AG10803 (cell line): ENCODE results near the gene SIRPG.
"Not testable (repeated sequence)": the region's sequence is repeated elsewhere in the genome, so short reads cannot be mapped to it uniquely, and the experiment has no call there.

Experiments used
- DNase-seq: peaks from one replicate; pipeline ENCODE4 v3.0.0; 2010; ENCODE audit warnings: low read depth
- H3K4me3 ChIP-seq: 2 replicates; pipeline ENCODE4 v1.5.1; 2011; ENCODE audit warnings: mild to moderate bottlenecking, low read length, control low read depth
- TF ChIP-seq, protein P1 (sequence below): conservative IDR thresholded peaks from 2 replicates; pipeline ENCODE4 v1.5.1; 2011; ENCODE audit warnings: mild to moderate bottlenecking, low read length, control low read depth, inconsistent platforms

The SIRPG gene

DNA sequence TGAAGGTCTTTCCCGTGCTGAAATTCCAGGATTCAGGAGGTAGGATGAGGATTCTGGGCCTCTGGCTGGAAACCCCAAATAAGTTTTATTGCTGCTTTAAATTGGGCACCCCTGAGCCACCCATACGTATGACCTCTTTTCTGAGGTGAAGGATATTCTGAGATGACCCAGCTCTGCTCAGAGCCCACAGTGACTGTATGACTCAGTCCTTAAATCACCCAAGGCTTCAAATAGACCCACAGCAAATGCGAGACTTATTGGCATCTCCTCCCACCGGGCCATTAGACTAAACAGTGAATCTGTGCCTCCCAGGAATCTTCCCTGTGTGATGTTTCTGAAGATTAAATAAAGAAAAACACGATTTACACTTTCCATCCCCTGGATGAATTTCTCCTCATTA, 9.5 kb downstream of the SIRPG start:
- TF ChIP-seq, protein P1, sequence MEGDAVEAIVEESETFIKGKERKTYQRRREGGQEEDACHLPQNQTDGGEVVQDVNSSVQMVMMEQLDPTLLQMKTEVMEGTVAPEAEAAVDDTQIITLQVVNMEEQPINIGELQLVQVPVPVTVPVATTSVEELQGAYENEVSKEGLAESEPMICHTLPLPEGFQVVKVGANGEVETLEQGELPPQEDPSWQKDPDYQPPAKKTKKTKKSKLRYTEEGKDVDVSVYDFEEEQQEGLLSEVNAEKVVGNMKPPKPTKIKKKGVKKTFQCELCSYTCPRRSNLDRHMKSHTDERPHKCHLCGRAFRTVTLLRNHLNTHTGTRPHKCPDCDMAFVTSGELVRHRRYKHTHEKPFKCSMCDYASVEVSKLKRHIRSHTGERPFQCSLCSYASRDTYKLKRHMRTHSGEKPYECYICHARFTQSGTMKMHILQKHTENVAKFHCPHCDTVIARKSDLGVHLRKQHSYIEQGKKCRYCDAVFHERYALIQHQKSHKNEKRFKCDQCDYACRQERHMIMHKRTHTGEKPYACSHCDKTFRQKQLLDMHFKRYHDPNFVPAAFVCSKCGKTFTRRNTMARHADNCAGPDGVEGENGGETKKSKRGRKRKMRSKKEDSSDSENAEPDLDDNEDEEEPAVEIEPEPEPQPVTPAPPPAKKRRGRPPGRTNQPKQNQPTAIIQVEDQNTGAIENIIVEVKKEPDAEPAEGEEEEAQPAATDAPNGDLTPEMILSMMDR: no peak
- H3K4me3 ChIP-seq: no peak overlapping the region
- no peak for DNase-seq

DNA sequence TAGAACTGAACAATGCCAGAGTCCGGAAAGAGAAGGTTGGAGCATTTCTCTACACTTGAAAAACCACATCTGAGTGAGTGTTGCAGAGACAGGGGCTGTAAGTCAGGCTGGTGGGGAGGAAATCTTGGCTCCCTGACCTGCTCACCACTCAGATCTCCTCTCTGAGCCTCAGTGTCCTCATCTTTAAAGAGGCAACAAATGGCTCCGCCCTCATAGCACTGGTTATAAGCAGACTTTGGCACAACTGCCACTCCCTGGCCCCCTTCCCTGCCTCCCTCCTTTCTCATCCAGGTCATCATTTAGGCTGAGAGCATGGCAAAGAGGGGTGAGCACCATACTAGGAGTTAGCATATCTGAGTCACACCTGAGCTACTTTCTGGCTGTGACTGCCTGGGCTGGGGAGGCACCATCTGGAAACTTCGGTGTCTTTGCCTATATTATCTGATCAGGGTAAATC, 10.6 kb downstream of the SIRPG start:
- H3K4me3 ChIP-seq: no peak overlapping the region
- TF ChIP-seq, protein P1: no peak
- DNase-seq: no peak

DNA sequence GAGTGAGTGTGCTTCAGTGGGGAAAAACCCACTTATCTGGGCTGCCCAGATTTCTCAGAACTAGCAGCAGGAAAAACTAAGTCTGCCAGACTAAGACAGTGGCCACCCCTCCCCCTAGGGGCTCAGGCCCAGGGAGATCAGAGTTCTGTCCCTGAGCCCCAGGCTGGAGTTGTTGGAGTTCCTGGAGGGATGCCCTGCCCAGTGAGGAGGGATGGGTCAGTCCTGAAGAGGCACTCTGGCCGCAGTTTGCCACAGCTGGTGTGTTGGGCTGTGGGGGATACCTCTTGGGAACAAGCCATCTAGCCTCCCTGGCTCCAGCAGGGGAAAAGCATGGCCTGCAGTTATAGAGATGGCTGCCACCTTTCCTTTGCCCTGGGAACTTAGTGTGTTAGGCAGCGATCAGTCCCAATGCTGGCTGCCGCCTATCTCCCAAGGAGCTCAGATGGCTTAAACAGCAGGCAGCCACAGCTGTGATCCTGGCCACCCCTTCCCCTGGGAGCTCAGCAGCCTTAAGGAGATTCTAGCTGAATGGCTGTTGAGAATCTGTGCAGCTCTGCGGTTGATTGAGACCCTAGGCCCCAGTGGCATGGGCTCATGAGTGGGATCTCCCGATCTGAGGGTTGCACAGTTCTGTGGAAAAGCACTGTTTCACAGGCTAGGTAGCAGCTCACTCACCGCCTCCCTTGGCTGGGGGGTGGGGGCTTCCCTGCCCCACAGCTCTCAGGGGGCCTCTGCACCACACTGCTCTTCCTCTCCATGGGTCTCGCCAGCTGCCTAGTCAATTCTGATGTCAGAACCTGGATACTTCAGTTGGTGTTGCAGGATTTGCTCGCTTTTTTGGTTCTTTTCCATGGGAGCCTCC, 13.2 kb downstream of the SIRPG start:
- DNase-seq: no peak
- TF ChIP-seq, protein P1: no peak
- H3K4me3 ChIP-seq: no peak overlapping the region

DNA sequence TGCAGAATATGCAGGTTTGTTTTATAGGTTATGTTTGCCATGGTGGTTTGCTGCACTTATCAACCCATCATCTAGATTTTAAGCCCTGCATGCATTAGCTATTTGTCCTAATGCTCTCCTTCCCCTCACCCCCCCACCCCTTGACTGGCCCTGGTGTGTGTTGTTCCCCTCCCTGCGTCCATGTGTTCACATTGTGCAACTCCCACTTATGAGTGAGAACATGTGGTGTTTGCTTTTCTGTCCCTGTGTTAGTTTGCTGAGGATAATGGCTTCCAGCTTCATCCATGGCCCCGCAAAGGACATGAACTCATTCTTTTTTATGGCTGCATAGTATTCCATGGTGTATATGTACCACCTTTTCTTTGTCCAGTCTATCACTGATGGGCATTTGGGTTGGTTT, 18.9 kb downstream of the SIRPG start:
- H3K4me3 ChIP-seq, DNase-seq: not testable (repeated sequence)

DNA sequence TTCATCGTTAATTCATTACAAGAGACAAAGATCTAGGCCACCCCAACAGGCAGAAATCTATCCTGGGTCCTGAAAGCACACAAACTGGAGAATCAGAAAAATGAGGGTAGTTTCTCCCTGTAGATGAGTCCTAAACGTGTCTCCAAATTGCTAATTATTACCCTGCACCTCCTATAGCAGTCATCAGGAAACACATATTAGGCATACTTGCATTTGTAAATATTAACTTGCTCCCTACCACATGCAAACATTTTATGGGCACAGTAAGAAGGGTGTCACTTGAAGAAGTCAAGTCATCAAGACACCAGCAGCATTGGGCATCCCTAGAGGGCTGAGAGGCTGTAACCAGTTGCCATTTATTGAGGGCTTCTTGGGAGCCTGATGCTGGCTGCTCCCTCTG, 19.8 kb downstream of the SIRPG start:
- no peak overlapping the region for H3K4me3 ChIP-seq
- TF ChIP-seq, protein P1: no peak
- DNase-seq: no peak

DNA sequence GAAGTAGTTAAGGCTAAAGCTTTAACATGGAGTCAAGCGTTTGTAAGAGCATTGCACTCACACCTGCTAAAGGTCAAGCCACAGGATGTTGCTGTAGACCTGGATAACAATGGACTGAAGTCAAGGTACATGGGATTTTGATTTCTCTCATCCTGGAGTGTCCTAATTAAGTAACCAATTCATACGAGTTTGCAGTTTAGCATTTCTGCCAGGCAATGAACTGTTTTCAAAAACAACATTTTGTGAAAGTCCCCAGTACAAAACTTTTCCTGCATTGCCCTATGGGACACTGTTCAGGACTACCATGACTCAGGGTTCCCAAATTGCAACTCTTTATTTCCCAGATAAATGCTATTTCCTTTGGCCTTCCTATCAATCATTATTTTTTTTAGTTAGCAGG, 20.4 kb downstream of the SIRPG start:
- no peak overlapping the region for H3K4me3 ChIP-seq
- TF ChIP-seq, protein P1: no peak
- no peak for DNase-seq

DNA sequence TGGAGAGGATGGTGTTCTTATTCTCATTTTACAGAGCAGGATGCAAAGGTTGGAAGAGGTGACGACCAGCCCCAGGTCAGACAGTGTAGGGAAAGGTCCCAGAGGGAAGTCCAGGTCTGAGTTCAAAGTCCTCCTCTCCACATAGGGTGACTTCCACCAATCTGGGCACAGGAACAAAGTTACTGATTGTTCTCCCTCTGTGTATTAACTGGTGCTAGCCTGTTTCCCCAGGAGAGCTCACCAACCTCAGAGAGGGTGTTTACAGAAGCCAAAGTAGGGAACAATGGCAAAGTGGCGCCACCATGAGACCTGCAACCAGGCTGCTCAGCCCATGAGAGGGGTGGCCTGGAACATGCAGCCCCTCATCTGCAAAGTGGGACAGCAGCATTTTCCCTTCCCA, 21.0 kb downstream of the SIRPG start:
- TF ChIP-seq, protein P1: no peak
- DNase-seq: no peak
- no peak overlapping the region for H3K4me3 ChIP-seq
